Neutrophil (primary cell): ENCODE data around the gene SEL1L.
"Not testable (repeated sequence)": the region's sequence is repeated elsewhere in the genome, so short reads cannot be mapped to it uniquely, and the experiment has no call there.

Source experiments
- H3K27ac ChIP-seq: fragments of 200-600 bp; sonication (generic); 2 replicates; pipeline ENCODE4 v1.5.1; 2016; ENCODE audit warnings: mild to moderate bottlenecking, moderate library complexity
- H3K27me3 ChIP-seq: fragments of 200-600 bp; sonication (generic); 2 replicates; pipeline ENCODE4 v1.6.0; 2016; ENCODE audit warnings: mild to moderate bottlenecking
- H3K36me3 ChIP-seq: fragments of 200-600 bp; sonication (generic); 2 replicates; pipeline ENCODE4 v1.5.1; 2017
- H3K4me1 ChIP-seq, 2 experiments: fragments of 200-600 bp in 1 of 2; sonication (generic) in 1 of 2; 1 replicate in 1 of 2; 2 replicates in 1 of 2; pipeline versions ENCODE4 v1.5.1 to v1.6.1; 2013 to 2016; ENCODE audit warnings: low read depth in 1 of 2, low read length in 1 of 2, mild to moderate bottlenecking in 1 of 2, moderate library complexity in 1 of 2; ENCODE audit not compliant: control insufficient read depth in 1 of 2, insufficient read depth in 1 of 2
- H3K4me3 ChIP-seq, 2 experiments: fragments of 200-600 bp in 1 of 2; sonication (generic) in 1 of 2; 1 replicate in 1 of 2; 2 replicates in 1 of 2; pipeline ENCODE4 v1.5.1; 2013 to 2016; ENCODE audit warnings: low read depth in 1 of 2, low read length in 1 of 2, mild to moderate bottlenecking in 1 of 2, moderate library complexity in 1 of 2
- H3K9me3 ChIP-seq: fragments of 200-600 bp; sonication (generic); 2 replicates; pipeline ENCODE4 v1.5.1; 2016
- TF ChIP-seq, protein P1 (sequence below): fragments of 200-600 bp; sonication (generic); IDR thresholded peaks from 2 replicates; pipeline ENCODE4 v1.5.1; 2016; ENCODE audit warnings: antibody characterized with exemption

The SEL1L gene

DNA sequence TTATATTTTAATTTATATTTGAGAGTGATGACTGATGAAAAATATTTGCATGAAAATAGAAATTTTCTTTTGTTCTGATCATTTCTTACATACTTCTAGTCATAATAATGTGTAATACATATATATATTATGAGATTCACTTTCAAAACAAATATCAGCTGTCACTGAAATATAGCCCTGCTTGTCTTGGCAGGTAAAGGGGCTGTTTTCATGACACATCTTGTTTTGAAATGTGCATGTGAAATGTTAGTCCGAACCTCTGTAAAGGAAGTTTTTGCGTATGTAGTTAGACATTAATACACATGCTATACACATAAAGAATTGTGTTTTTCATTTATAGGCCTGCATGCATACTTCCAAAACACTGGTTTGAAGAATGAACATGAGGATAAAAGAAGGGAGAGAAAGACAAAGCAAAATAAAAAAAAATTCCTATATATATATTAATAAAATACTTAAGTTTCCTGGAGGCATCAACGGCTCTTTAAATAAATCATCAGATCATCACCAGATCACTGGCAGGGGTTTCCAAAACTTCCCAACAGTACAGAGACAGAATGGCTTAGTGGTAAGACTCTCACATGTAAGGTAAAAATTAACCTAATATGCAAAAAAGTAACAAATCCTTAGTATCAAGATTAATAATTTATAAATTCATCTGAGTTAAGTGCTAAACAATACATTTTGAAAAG, 60.1 kb downstream of the SEL1L start:
- Histone ChIP-seq H3K4me3 (no peak overlapping the region), H3K4me1 (no peaks in the 10 kb centered on the region), H3K36me3 (peaks cover 59% of the 10 kb centered on the region), H3K9me3 (no peaks in the 10 kb centered on the region), H3K27me3 (no peaks in the 10 kb centered on the region), H3K27ac (no peak overlapping the region)
- TF ChIP-seq, protein P1, sequence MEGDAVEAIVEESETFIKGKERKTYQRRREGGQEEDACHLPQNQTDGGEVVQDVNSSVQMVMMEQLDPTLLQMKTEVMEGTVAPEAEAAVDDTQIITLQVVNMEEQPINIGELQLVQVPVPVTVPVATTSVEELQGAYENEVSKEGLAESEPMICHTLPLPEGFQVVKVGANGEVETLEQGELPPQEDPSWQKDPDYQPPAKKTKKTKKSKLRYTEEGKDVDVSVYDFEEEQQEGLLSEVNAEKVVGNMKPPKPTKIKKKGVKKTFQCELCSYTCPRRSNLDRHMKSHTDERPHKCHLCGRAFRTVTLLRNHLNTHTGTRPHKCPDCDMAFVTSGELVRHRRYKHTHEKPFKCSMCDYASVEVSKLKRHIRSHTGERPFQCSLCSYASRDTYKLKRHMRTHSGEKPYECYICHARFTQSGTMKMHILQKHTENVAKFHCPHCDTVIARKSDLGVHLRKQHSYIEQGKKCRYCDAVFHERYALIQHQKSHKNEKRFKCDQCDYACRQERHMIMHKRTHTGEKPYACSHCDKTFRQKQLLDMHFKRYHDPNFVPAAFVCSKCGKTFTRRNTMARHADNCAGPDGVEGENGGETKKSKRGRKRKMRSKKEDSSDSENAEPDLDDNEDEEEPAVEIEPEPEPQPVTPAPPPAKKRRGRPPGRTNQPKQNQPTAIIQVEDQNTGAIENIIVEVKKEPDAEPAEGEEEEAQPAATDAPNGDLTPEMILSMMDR, result no peak

DNA sequence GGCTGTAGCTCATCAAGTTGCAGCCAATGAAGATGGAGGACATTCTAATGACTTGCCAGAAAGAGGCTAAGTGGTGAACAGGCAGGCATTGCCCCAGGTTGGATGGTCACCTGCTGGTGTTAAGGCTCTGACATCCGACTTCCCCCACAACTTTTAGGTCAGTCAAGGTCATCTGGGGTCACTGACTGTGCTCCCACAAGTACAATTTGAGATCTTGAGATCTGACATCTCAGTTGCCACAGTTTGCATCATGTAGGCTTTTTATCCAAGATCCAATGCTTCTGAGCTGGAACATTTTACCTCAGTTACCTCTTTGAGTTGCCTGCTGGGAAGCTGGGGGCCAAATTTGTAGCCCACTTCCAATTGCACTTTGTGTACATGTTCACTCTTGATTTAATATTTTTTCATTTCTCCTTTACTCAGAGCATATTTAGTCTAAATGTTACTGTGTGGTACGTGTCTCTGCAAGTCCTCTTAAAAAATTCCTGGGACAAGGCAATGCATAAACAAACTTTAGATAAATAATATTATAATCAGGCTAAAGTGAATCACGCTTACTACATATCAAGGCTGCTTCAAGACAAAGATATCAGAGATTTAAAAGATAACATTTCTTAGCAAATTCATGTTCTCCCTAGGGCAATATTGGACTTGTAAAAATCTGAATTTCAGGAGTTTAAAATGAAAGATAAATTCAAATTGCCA, 61.4 kb downstream of the SEL1L start:
- Histone ChIP-seq H3K4me3 (no peak overlapping the region), H3K9me3 (no peaks in the 10 kb centered on the region), H3K36me3 (peaks cover 45% of the 10 kb centered on the region), H3K27ac (no peak overlapping the region), H3K27me3 (no peaks in the 10 kb centered on the region), H3K4me1 (no peaks in the 10 kb centered on the region)
- TF ChIP-seq, protein P1, result no peak

DNA sequence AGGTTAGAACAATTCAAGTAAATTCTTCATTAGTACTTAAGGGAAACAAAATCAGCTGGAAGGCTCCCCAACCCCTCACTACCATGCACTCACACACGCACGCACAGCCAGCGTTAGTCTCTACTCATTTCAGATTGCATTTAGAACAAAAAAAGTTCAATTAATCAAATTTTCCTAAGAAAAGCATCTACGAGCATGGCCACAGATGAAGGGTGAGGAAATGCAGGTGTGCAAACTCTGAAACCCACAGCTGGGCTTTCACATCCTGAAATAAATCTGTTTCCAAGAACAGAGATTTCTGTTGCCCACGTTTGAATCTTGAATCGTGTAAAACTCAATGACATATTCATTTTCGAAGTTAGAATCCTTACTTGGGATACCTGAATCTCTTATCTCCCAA, 62.6 kb downstream of the SEL1L start:
- Histone ChIP-seq H3K4me1 (no peaks in the 10 kb centered on the region), H3K9me3 (no peaks in the 10 kb centered on the region), H3K4me3 (no peak overlapping the region), H3K36me3 (peaks cover 33% of the 10 kb centered on the region), H3K27ac (no peak overlapping the region), H3K27me3 (no peaks in the 10 kb centered on the region)
- TF ChIP-seq, protein P1, result no peak

DNA sequence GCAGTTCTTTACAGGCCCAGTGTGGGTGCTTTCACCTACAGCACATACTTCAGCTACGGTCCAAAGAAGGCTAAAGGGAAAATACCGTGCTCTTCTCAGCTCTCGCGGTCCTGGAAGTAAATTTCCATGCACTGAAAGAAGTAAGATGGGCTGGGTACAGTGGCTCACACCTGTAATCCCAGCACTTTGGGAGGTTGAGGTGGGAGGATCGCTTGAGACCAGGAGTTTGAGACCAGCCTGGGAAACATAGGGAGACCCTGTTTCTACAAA, 63.2 kb downstream of the SEL1L start:
- peaks cover 28% of the 10 kb centered on the region for H3K36me3 ChIP-seq
- H3K4me3 ChIP-seq, H3K27ac ChIP-seq, H3K4me1 ChIP-seq, H3K9me3 ChIP-seq, H3K27me3 ChIP-seq: not testable (repeated sequence)

DNA sequence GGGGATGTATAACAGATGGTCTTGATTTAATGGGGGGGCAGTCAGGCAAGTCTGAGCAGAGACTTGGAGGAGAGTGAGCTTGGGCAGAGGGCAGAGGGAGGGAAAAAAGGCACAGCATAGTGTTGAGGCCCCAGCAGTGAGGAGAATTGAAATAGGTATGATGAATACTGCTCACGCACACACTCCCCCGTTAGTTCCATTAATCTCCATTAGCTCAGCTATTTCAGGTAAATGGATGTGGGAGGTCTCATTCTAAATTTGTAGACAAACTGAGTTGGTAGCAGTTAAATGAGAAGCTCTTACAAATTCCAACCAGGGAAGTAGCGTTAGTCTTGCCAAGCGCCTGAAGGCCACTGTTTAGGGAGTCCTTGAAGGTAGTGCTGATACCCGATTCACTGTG, 66.8 kb downstream of the SEL1L start:
- TF ChIP-seq, protein P1, result no peak
- no peaks in the 10 kb centered on the region for H3K36me3 ChIP-seq
- no peak overlapping the region for H3K27ac ChIP-seq
- H3K4me1 ChIP-seq, result peaks cover 0 to 4% of the 10 kb centered on the region in 2 experiments
- H3K27me3 ChIP-seq, result no peaks in the 10 kb centered on the region
- H3K4me3 ChIP-seq, result no peak overlapping the region
- no peaks in the 10 kb centered on the region for H3K9me3 ChIP-seq

DNA sequence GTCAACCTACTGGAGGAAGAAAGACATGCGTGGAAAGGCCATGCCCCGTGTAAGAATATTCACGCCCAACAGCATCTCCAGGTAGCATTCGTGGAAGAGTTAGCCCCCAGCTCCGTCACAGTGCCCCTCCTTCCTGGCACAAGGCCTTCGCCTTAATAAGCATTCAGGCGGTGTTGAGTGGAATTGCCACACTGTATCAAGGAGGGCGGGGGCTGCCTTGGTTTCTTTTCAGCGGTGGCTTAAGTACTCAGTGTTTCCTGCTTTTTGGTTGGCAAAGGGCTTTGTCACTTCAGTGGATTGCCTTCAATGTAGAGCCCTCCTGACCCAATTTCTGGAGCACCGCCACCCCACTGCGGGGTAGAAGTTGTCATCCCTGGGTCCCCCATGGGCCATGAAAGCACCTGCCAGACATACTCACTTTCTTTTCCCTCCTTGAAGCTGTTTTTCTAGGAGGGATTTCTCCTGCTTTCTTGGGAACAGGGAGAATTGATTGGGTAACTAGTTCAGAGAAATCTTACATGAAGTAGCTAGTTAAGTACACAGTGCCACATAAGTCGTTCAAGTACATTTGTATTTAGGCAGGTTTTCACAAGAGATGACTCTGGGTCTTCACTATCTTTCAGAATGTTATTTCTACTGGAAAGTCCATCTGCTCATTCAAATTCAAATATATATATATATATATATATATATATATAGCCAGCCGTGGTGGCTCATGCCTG, 68.0 kb downstream of the SEL1L start:
- TF ChIP-seq, protein P1, result no peak

DNA sequence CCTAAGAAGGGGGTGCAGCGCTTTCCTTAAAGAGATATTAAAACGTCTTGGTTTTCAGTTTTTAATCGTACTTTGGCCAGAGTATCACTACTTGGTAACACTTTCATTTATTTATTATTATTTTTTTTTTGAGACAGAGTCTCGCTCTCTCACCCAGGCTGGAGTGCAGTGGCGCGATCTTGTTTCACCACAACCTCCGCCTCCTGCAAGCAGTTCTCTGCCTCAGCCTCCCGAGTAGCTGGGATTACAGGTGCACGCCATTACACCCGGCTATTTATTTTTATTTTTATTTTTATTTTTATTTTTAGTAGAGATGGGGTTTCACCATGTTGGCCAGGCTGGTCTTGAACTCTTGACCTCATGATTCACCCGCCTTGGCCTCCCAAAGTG, 68.7 kb downstream of the SEL1L start:
- H3K9me3 ChIP-seq, H3K36me3 ChIP-seq, H3K4me1 ChIP-seq, H3K27me3 ChIP-seq: not testable (repeated sequence)
- peak overlapping the region; percentile 63 to 64 for H3K4me3 ChIP-seq
- peak overlapping the region; percentile 60 for H3K27ac ChIP-seq

More for the DNA sequence above, 68.0 kb downstream of the SEL1L start:
- Histone ChIP-seq H3K4me1 (peaks cover 0 to 4% of the 10 kb centered on the region in 2 experiments), H3K9me3 (no peaks in the 10 kb centered on the region), H3K27ac (no peak overlapping the region), H3K4me3 (no peak overlapping the region), H3K27me3 (no peaks in the 10 kb centered on the region), H3K36me3 (no peaks in the 10 kb centered on the region)
